Prostate gland (tissue), 2 donors: ENCODE results near the gene ATP6V1G1. TPM values are rescaled to one million over a fixed set of nuclear protein-coding genes. Genes with fewer than 3 reads are reported as not detected.

ENCODE experiments used
- DNase-seq: peaks from one replicate; pipeline ENCODE4 v3.0.0-alpha.2; 2019; ENCODE audit warnings: low spot score
- H3K27ac ChIP-seq, 2 donors: fragments of 200-600 bp; sonication (generic); 2 replicates each; pipeline ENCODE4 v1.5.1; 2017 to 2019
- H3K27me3 ChIP-seq: fragments of 200-600 bp; sonication (generic); replicated peaks from 2 replicates; pipeline ENCODE4 v1.5.1; 2019; ENCODE audit not compliant: insufficient read depth
- H3K36me3 ChIP-seq, 2 donors: fragments of 200-600 bp; sonication (generic); 1 replicate in 1 of 2; 2 replicates in 1 of 2; pipeline versions ENCODE4 v1.5.1 to v1.8.1; 2017 to 2019
- H3K4me1 ChIP-seq: fragments of 200-600 bp; sonication (generic); replicated peaks from 2 replicates; pipeline ENCODE4 v1.5.1; 2019
- H3K4me3 ChIP-seq, 2 donors: fragments of 200-600 bp; sonication (generic); 2 replicates each; pipeline ENCODE4 v1.5.1; 2017 to 2019
- H3K9me3 ChIP-seq: fragments of 200-600 bp; sonication (generic); 2 replicates; pipeline ENCODE4 v1.5.1; 2017
- POLR2A ChIP-seq: fragments of 450-650 bp; IDR thresholded peaks from one replicate; pipeline ENCODE4 v1.6.1; 2016; ENCODE audit warnings: antibody characterized with exemption, mild to moderate bottlenecking
- POLR2AphosphoS5 ChIP-seq: sonication (generic); formaldehyde crosslinking; IDR thresholded peaks from one replicate; pipeline ENCODE4 v1.6.1; 2017; ENCODE audit warnings: antibody characterized with exemption
- WGBS: methylation state at CpG from one replicate; pipeline ENCODE4 v1.1.5; 2018; 5-methylcytosine and 5-hydroxymethylcytosine counted together
- intact Hi-C: fragments of 100-400 bp; cut with DNase I; formaldehyde crosslinking; loops from one replicate; pipeline ENCODE4 v1.14.2; 2022
- total RNA-seq, 2 donors: library from RNA; depleted of rRNA; stranded (reverse); fragments of >200 nt; gene quantifications; one replicate each; pipeline ENCODE4 v1.1.0, GENCODE V29; 2016
- TF ChIP-seq, protein P1 (sequence below), 4 experiments: fragments of 200-600 bp in 2 of 4; fragments of 450-650 bp in 2 of 4; sonication (generic) in 2 of 4; IDR thresholded peaks; 1 replicate in 3 of 4; 2 replicates in 1 of 4; pipeline ENCODE4 v1.5.1; 2016 to 2019; ENCODE audit warnings: antibody characterized with exemption in 4 of 4, mild to moderate bottlenecking in 2 of 4, moderate library complexity in 2 of 4

Gene ATP6V1G1
- total RNA-seq, 2 donors from 2014 or later: 262 to 348 TPM

GRCh38 chr9:114613919-114614318 is 26.4 kb downstream of the ATP6V1G1 start:
- intact Hi-C loops: loop anchor here (10.0 kb wide), 1 partner anchor 219 kb away; no protein-coding TSS in a partner anchor
- 65% methylated on average over 3 of the region's 3 CpGs for WGBS
- TF ChIP-seq POLR2AphosphoS5 (no peak), POLR2A (no peak)
- TF ChIP-seq, protein P1, sequence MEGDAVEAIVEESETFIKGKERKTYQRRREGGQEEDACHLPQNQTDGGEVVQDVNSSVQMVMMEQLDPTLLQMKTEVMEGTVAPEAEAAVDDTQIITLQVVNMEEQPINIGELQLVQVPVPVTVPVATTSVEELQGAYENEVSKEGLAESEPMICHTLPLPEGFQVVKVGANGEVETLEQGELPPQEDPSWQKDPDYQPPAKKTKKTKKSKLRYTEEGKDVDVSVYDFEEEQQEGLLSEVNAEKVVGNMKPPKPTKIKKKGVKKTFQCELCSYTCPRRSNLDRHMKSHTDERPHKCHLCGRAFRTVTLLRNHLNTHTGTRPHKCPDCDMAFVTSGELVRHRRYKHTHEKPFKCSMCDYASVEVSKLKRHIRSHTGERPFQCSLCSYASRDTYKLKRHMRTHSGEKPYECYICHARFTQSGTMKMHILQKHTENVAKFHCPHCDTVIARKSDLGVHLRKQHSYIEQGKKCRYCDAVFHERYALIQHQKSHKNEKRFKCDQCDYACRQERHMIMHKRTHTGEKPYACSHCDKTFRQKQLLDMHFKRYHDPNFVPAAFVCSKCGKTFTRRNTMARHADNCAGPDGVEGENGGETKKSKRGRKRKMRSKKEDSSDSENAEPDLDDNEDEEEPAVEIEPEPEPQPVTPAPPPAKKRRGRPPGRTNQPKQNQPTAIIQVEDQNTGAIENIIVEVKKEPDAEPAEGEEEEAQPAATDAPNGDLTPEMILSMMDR (IDR thresholded peaks at IDR 0.05): no peak
- no peaks in the 10 kb centered on the region for H3K9me3 ChIP-seq
- DNase-seq: no peak
- no peak overlapping the region for H3K4me3 ChIP-seq
- no peaks in the 10 kb centered on the region for H3K36me3 ChIP-seq
- H3K4me1 ChIP-seq: peaks cover 21% of the 10 kb centered on the region
- H3K27me3 ChIP-seq: no peaks in the 10 kb centered on the region
- H3K27ac ChIP-seq: peak overlapping the region; percentile 97 to 98

DNA sequence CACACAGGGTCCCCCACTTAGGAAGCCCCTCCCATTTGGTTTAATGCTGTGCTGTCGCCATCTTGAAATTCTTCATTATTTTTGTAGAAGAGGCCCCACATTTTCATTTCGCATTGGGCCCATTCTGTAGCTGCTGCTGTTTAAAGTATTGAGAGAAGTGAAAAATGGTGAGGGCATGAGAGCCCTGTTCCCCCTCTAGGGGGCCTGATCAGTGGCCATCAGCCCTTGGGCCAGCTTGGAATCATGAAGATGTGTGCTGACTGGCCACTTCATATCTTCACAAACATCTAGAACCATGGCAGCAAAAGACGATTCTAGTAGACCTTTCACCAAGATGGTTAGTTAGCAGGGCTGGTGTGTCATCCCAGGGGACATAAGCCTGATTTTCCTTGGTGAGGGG is 26.8 kb downstream of the ATP6V1G1 start:
- intact Hi-C loops: loop anchor here (10.0 kb wide), 1 partner anchor 220 kb away; no protein-coding TSS in a partner anchor
- no peaks in the 10 kb centered on the region for H3K36me3 ChIP-seq
- peak overlapping the region; percentile 97 to 98 for H3K27ac ChIP-seq
- no peaks in the 10 kb centered on the region for H3K9me3 ChIP-seq
- TF ChIP-seq POLR2AphosphoS5: no peak
- no peak for TF ChIP-seq POLR2A
- TF ChIP-seq, protein P1 (IDR thresholded peaks at IDR 0.05): no peak
- 82% methylated on average over 3 of the region's 3 CpGs for WGBS
- peaks cover 21% of the 10 kb centered on the region for H3K4me1 ChIP-seq
- no peak for DNase-seq
- no peak overlapping the region for H3K4me3 ChIP-seq
- no peaks in the 10 kb centered on the region for H3K27me3 ChIP-seq

- Histone ChIP-seq H3K27ac (peak overlapping the region; percentile 73 to 86), H3K36me3 (no peaks in the 10 kb centered on the region), H3K27me3 (no peaks in the 10 kb centered on the region), H3K4me3 (no peak overlapping the region), H3K4me1 (peaks cover 36% of the 10 kb centered on the region), H3K9me3 (no peaks in the 10 kb centered on the region)
- WGBS: 46% methylated on average over 4 of the region's 4 CpGs
- intact Hi-C loops: loop anchor here (10.0 kb wide), 1 partner anchor 222 kb away; no protein-coding TSS in a partner anchor
- TF ChIP-seq POLR2A (no peak), POLR2AphosphoS5 (peak; percentile 55)
- TF ChIP-seq, protein P1 (IDR thresholded peaks at IDR 0.05): no peak
- peak; percentile 51 for DNase-seq
Observed at GRCh38 chr9:114616684-114617520, 29.3 kb downstream of the ATP6V1G1 start.

DNA sequence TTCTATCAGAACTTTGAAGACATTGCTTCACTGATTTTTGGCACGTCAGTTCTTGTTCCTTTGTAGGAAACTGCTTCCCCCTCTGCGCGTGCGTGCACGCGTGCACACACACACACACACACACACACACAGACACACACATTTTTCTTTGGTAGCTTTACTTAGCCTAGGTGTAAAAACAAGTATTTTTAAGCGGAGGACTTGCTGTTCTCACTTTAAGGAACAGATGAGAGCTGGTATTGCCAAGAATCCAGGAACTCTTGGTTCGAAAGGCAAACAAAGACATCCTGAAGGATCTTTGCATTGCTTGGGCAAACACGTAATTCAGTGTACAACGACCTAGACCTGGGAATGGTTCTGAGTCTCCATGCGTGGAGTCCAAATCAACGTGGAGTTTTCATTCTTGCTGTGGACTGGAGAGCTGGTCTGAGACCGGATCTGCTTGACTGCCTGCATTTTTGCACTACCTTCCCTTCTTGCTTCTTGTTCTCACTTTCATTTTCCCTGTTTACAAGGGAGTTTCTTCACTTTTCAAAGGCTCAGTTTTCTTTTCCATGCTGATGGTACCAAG is 31.7 kb downstream of the ATP6V1G1 start:
- peak; percentile 82 for DNase-seq
- intact Hi-C loops: loop anchor here (10.0 kb wide), 1 partner anchor 224 kb away; no protein-coding TSS in a partner anchor
- Histone ChIP-seq H3K36me3 (no peaks in the 10 kb centered on the region), H3K27ac (peak overlapping the region; percentile 73 to 86), H3K4me3 (peak overlapping the region; percentile 0 to 10), H3K27me3 (no peaks in the 10 kb centered on the region), H3K9me3 (no peaks in the 10 kb centered on the region), H3K4me1 (peaks cover 27% of the 10 kb centered on the region)
- peak; percentile 94 for TF ChIP-seq POLR2AphosphoS5
- TF ChIP-seq, protein P1 (IDR thresholded peaks at IDR 0.05): no peak
- WGBS: 14% methylated on average over 13 of the region's 13 CpGs
